Prostate gland (tissue), 2 donors: ENCODE measurements around the gene PIK3C3.

ENCODE experiments used
- CTCF ChIP-seq, 4 experiments: fragments of 200-600 bp in 2 of 4; fragments of 450-650 bp in 2 of 4; sonication (generic) in 2 of 4; IDR thresholded peaks; 1 replicate in 3 of 4; 2 replicates in 1 of 4; pipeline ENCODE4 v1.5.1; 2016 to 2019; ENCODE audit warnings: antibody characterized with exemption in 4 of 4, mild to moderate bottlenecking in 2 of 4, moderate library complexity in 2 of 4
- POLR2A ChIP-seq: fragments of 450-650 bp; IDR thresholded peaks from one replicate; pipeline ENCODE4 v1.6.1; 2016; ENCODE audit warnings: antibody characterized with exemption, mild to moderate bottlenecking

GRCh38 chr18:41974796-41975201, 19.8 kb downstream of the PIK3C3 start:
- TF ChIP-seq POLR2A (no peak), CTCF (IDR thresholded peaks at IDR 0.05) (no peak)
